ENCODE results near the gene PPP6R3. TPM values are rescaled to one million over a fixed set of nuclear protein-coding genes. Genes with fewer than 3 reads are reported as not detected.

PPP6R3 gene
- total and polyA plus RNA-seq, 8 donors, result 19.5 to 236 (median 103) TPM

GRCh38 chr11:68448604-68449011 is 11.9 kb upstream of the PPP6R3 start:
- Histone ChIP-seq H3K27me3 (no peaks in the 10 kb centered on the region), H3K36me3 (peaks cover 10 to 53% (median 39%) of the 10 kb centered on the region in 4 donors), H3K27ac (peak overlapping the region in 1 of 5 donors; percentile 4), H3K9me3 (no peaks in the 10 kb centered on the region), H3K4me3 (no peak overlapping the region), H3K4me1 (peaks cover 0 to 10% (median 8%) of the 10 kb centered on the region in 4 donors)
- WGBS, 5 donors, result 89 to 95% (median 94%) methylated on average over 23 to 25 of the region's 25 CpGs
- TF ChIP-seq EP300 (IDR thresholded peaks at IDR 0.05) (no peak), POLR2AphosphoS5 (IDR thresholded peaks at IDR 0.05) (no peak), CTCF (IDR thresholded peaks at IDR 0.05) (no peak), POLR2A (IDR thresholded peaks at IDR 0.05) (no peak)
- intact Hi-C loops (cut with DNase I; ENCODE audit: low total_unique reads), result loop anchor here (5.0 kb wide), 1 partner anchor 191 kb away; no protein-coding TSS in a partner anchor
- DNase-seq, result no peak

GRCh38 chr11:68449951-68450350 is 10.6 kb upstream of the PPP6R3 start:
- TF ChIP-seq CTCF (IDR thresholded peaks at IDR 0.05) (no peak), POLR2AphosphoS5 (IDR thresholded peaks at IDR 0.05) (no peak), POLR2A (IDR thresholded peaks at IDR 0.05) (no peak), EP300 (IDR thresholded peaks at IDR 0.05) (no peak)
- no peaks in the 10 kb centered on the region for H3K27me3 ChIP-seq
- H3K4me3 ChIP-seq, result no peak overlapping the region
- peak overlapping the region in 1 of 5 donors; percentile 42 for H3K27ac ChIP-seq
- peaks cover 0 to 14% (median 8%) of the 10 kb centered on the region in 4 donors for H3K4me1 ChIP-seq
- 93 to 95% (median 95%) methylated on average over 10 to 11 of the region's 11 CpGs for WGBS, 5 donors
- intact Hi-C loops (cut with DNase I; ENCODE audit: low total_unique reads), result loop anchor here (5.0 kb wide), 1 partner anchor 193 kb away; no protein-coding TSS in a partner anchor
- no peaks in the 10 kb centered on the region for H3K9me3 ChIP-seq
- DNase-seq, result no peak
- H3K36me3 ChIP-seq, result peaks cover 10 to 47% (median 36%) of the 10 kb centered on the region in 4 donors

- no peak for DNase-seq
- Histone ChIP-seq H3K4me3 (no peak overlapping the region), H3K9me3 (no peaks in the 10 kb centered on the region), H3K27ac (no peak overlapping the region), H3K4me1 (peaks cover 0 to 19% (median 8%) of the 10 kb centered on the region in 4 donors), H3K27me3 (no peaks in the 10 kb centered on the region), H3K36me3 (peaks cover 10 to 41% (median 35%) of the 10 kb centered on the region in 4 donors)
- intact Hi-C loops (cut with DNase I; ENCODE audit: low total_unique reads), result no loop called here
- WGBS, 5 donors, result 92 to 96% (median 95%) methylated on average over 8 of the region's 8 CpGs
- no peak for TF ChIP-seq EP300 (IDR thresholded peaks at IDR 0.05)
- no peak for TF ChIP-seq POLR2A (IDR thresholded peaks at IDR 0.05)
- TF ChIP-seq POLR2AphosphoS5 (IDR thresholded peaks at IDR 0.05), result no peak
- no peak for TF ChIP-seq CTCF (IDR thresholded peaks at IDR 0.05)
Measured at GRCh38 chr11:68450711-68451110, 9.8 kb upstream of the PPP6R3 start.

GRCh38 chr11:68454767-68455166 is 5.8 kb upstream of the PPP6R3 start:
- H3K27me3 ChIP-seq, result no peaks in the 10 kb centered on the region

GRCh38 chr11:68455485-68455884 is 5.1 kb upstream of the PPP6R3 start:
- Histone ChIP-seq H3K27me3 (no peaks in the 10 kb centered on the region), H3K27ac (no peak overlapping the region), H3K36me3 (no peaks in the 10 kb centered on the region), H3K4me1 (peaks cover 0 to 20% (median 8%) of the 10 kb centered on the region in 4 donors), H3K4me3 (no peak overlapping the region), H3K9me3 (no peaks in the 10 kb centered on the region)
- WGBS, 5 donors, result 66 to 85% (median 77%) methylated on average over 6 to 8 of the region's 8 CpGs
- intact Hi-C loops (cut with DNase I; ENCODE audit: low total_unique reads), result no loop called here
- no peak for DNase-seq
- TF ChIP-seq POLR2A (IDR thresholded peaks at IDR 0.05) (no peak), CTCF (IDR thresholded peaks at IDR 0.05) (no peak), POLR2AphosphoS5 (IDR thresholded peaks at IDR 0.05) (no peak), EP300 (IDR thresholded peaks at IDR 0.05) (no peak)

More at GRCh38 chr11:68454767-68455166, 5.8 kb upstream of the PPP6R3 start:
- DNase-seq, result no peak
- 26 to 65% (median 38%) methylated on average over 4 to 8 of the region's 8 CpGs for WGBS, 5 donors
- Histone ChIP-seq H3K36me3 (peaks cover 0 to 4% (median 2%) of the 10 kb centered on the region in 4 donors), H3K9me3 (no peaks in the 10 kb centered on the region), H3K4me3 (no peak overlapping the region), H3K4me1 (peaks cover 0 to 16% (median 5%) of the 10 kb centered on the region in 4 donors), H3K27ac (no peak overlapping the region)
- TF ChIP-seq POLR2AphosphoS5 (IDR thresholded peaks at IDR 0.05), result no peak
- TF ChIP-seq EP300 (IDR thresholded peaks at IDR 0.05), result no peak
- intact Hi-C loops (cut with DNase I; ENCODE audit: low total_unique reads), result no loop called here

Measured in stomach (tissue), 9 donors.